ENCODE data around the gene C19orf38. TPM values are rescaled to one million over a fixed set of nuclear protein-coding genes. Genes with fewer than 3 reads are reported as not detected.

C19orf38 gene
- total and polyA plus RNA-seq, 2 experiments from 2014 or later: 0.45 TPM; not detected in 1

DNA sequence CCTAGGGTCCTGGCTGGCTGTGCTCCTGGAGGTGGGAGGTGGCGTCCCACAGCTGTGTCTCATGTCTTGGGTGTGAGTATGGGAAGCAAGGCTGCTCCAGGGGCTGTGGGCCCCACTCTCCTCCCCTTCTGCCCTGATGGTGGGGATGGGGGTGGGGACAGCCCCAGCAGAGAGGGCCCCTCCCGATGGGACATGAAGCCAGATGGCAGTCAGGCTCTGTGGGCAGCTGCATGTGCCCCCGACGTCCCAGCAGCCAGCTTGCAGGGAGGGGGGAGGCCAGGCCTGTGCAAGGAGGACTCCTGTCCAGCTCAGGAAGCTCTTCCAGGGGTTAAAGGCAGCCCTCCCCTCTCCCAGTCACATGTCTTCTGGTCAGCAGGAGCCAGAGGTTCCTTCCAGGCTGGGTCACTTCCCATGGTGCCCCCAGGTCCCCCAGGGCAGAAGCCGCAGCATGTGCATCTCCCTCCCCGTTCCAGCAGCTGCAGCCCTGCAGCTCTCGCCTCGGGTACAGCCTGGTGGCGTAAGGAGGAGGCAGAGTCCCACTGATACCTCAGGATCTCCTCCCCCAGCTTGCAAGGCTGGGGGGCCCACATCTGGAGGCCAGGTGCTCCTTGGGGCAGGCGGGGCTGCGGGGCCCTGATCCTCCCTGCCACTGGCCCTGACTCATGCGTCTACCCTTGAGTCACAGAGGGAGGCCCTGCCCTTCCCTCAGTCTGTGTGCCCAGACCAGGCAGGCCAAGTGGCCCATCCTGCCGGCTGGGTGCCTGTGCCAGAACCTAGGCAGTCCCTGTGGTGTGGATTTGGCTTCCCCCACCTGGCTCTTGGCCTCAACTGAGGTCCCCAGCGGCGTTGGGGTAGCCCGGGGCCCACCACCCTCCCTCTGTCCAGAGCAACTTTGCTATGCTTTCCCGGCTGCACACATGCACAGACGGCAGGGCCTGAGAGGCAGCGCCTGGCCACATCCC, 67.2 kb downstream of the C19orf38 start:
- Histone ChIP-seq H3K27me3 (ENCODE audit: insufficient read depth) (no peaks in the 10 kb centered on the region), H3K9me2 (ENCODE audit: insufficient read depth) (no peaks in the 10 kb centered on the region), H4K20me1 (replicated peaks; ENCODE audit: insufficient read depth) (no peaks in the 10 kb centered on the region), H3F3A (replicated peaks; ENCODE audit: low read depth) (peaks cover 7% of the 10 kb centered on the region; the same call in 1 of the 2 replicates), H3K4me1 (ENCODE audit: insufficient read depth) (no peaks in the 10 kb centered on the region), H3K27ac (ENCODE audit: low read depth) (no peak overlapping the region), H3K36me3 (ENCODE audit: insufficient read depth) (no peaks in the 10 kb centered on the region; the same call in 1 of the 2 replicates), H3K4me2 (no peak overlapping the region), H2AFZ (no peak overlapping the region), H3K79me2 (replicated peaks; ENCODE audit: insufficient read depth) (no peaks in the 10 kb centered on the region), H3K4me3 (no peak overlapping the region)
- Mint-ChIP-seq H3K27me3 (ENCODE audit: insufficient read depth, low read depth, poor library complexity) (peaks cover 12% of the 10 kb centered on the region), H3K4me3 (no peak overlapping the region), H3K4me1 (no peaks in the 10 kb centered on the region; the same call in 2 of the 3 replicates), H3K27ac (no peak overlapping the region), H3K9me3 (no peaks in the 10 kb centered on the region), H3K36me3 (ENCODE audit: low read depth) (peaks cover 49% of the 10 kb centered on the region)
- TF ChIP-seq POLR2AphosphoS5 (IDR thresholded peaks at IDR 0.05; ENCODE audit: low read depth): no peak
- TF ChIP-seq EZH2 (IDR thresholded peaks at IDR 0.05; ENCODE audit: low read depth, unreplicated experiment): no peak
- no peak for DNase-seq (ENCODE audit: low spot score)
- ATAC-seq: no peak

DNA sequence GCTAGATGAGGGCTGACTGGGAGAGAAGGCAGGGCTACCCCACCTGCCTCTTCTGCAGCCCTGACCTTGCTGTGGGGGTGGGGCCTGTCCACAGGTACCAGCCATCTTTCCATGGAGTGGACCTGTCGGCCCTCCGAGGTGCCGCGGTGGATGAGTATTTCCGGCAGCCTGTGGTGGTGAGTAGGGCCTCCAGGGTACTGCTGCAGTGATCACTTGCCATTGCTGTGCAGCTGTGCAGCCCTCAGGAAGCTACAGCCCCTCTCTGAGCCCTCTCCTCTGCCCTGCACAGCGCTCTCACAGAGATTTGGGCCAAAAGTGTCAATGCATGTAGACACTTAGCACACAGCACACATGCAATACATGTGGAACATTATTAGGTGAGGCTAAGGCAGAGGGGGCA, 68.4 kb downstream of the C19orf38 start:
- H3K36me3 Mint-ChIP-seq (ENCODE audit: low read depth): peaks cover 49% of the 10 kb centered on the region
- Histone ChIP-seq H3K4me2 (no peak overlapping the region), H3K36me3 (ENCODE audit: insufficient read depth) (no peaks in the 10 kb centered on the region; the same call in 1 of the 2 replicates), H3K4me1 (ENCODE audit: insufficient read depth) (no peaks in the 10 kb centered on the region), H3K79me2 (replicated peaks; ENCODE audit: insufficient read depth) (no peaks in the 10 kb centered on the region), H3F3A (replicated peaks; ENCODE audit: low read depth) (peaks cover 7% of the 10 kb centered on the region; the same call in 1 of the 2 replicates), H3K27ac (ENCODE audit: low read depth) (no peak overlapping the region), H4K20me1 (replicated peaks; ENCODE audit: insufficient read depth) (no peaks in the 10 kb centered on the region), H3K9me2 (ENCODE audit: insufficient read depth) (no peaks in the 10 kb centered on the region), H3K4me3 (no peak overlapping the region), H3K27me3 (ENCODE audit: insufficient read depth) (no peaks in the 10 kb centered on the region), H2AFZ (no peak overlapping the region)
- H3K4me1 Mint-ChIP-seq: no peaks in the 10 kb centered on the region; the same call in 2 of the 3 replicates
- DNase-seq (ENCODE audit: low spot score): no peak
- no peaks in the 10 kb centered on the region for H3K9me3 Mint-ChIP-seq
- no peak overlapping the region for H3K27ac Mint-ChIP-seq
- ATAC-seq: no peak
- H3K4me3 Mint-ChIP-seq: no peak overlapping the region
- H3K27me3 Mint-ChIP-seq (ENCODE audit: insufficient read depth, low read depth, poor library complexity): peaks cover 17% of the 10 kb centered on the region
- TF ChIP-seq, protein P1, sequence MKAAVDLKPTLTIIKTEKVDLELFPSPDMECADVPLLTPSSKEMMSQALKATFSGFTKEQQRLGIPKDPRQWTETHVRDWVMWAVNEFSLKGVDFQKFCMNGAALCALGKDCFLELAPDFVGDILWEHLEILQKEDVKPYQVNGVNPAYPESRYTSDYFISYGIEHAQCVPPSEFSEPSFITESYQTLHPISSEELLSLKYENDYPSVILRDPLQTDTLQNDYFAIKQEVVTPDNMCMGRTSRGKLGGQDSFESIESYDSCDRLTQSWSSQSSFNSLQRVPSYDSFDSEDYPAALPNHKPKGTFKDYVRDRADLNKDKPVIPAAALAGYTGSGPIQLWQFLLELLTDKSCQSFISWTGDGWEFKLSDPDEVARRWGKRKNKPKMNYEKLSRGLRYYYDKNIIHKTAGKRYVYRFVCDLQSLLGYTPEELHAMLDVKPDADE (IDR thresholded peaks at IDR 0.05): no peak
- TF ChIP-seq ZNF114 (CRISPR knock-in tag; IDR thresholded peaks at IDR 0.05) (no peak), JUNB (IDR thresholded peaks at IDR 0.05; ENCODE audit: unreplicated experiment) (no peak), NANOG (IDR thresholded peaks at IDR 0.05; ENCODE audit: borderline replicate concordance) (no peak), ZNF462 (CRISPR knock-in tag; IDR thresholded peaks at IDR 0.05) (no peak), ZNF331 (CRISPR knock-in tag; IDR thresholded peaks at IDR 0.05; ENCODE audit: low read depth) (no peak), EZH2phosphoT487 (IDR thresholded peaks at IDR 0.05; ENCODE audit: unreplicated experiment) (no peak)
- TF ChIP-seq, protein P2, sequence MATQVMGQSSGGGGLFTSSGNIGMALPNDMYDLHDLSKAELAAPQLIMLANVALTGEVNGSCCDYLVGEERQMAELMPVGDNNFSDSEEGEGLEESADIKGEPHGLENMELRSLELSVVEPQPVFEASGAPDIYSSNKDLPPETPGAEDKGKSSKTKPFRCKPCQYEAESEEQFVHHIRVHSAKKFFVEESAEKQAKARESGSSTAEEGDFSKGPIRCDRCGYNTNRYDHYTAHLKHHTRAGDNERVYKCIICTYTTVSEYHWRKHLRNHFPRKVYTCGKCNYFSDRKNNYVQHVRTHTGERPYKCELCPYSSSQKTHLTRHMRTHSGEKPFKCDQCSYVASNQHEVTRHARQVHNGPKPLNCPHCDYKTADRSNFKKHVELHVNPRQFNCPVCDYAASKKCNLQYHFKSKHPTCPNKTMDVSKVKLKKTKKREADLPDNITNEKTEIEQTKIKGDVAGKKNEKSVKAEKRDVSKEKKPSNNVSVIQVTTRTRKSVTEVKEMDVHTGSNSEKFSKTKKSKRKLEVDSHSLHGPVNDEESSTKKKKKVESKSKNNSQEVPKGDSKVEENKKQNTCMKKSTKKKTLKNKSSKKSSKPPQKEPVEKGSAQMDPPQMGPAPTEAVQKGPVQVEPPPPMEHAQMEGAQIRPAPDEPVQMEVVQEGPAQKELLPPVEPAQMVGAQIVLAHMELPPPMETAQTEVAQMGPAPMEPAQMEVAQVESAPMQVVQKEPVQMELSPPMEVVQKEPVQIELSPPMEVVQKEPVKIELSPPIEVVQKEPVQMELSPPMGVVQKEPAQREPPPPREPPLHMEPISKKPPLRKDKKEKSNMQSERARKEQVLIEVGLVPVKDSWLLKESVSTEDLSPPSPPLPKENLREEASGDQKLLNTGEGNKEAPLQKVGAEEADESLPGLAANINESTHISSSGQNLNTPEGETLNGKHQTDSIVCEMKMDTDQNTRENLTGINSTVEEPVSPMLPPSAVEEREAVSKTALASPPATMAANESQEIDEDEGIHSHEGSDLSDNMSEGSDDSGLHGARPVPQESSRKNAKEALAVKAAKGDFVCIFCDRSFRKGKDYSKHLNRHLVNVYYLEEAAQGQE (IDR thresholded peaks at IDR 0.05; ENCODE audit: unreplicated experiment): no peak
